GM19452 (cell line): ENCODE results near the gene SLC35F6.
A peak's percentile ranks its signal among the peaks of the same experiment; 100 is the strongest.

Experiments
- ATAC-seq: cut with Tn5 transposase; IDR thresholded peaks from one replicate; pipeline ENCODE4 v1.9.1; 2021; ENCODE audit not compliant: unreplicated experiment

SLC35F6 gene

DNA sequence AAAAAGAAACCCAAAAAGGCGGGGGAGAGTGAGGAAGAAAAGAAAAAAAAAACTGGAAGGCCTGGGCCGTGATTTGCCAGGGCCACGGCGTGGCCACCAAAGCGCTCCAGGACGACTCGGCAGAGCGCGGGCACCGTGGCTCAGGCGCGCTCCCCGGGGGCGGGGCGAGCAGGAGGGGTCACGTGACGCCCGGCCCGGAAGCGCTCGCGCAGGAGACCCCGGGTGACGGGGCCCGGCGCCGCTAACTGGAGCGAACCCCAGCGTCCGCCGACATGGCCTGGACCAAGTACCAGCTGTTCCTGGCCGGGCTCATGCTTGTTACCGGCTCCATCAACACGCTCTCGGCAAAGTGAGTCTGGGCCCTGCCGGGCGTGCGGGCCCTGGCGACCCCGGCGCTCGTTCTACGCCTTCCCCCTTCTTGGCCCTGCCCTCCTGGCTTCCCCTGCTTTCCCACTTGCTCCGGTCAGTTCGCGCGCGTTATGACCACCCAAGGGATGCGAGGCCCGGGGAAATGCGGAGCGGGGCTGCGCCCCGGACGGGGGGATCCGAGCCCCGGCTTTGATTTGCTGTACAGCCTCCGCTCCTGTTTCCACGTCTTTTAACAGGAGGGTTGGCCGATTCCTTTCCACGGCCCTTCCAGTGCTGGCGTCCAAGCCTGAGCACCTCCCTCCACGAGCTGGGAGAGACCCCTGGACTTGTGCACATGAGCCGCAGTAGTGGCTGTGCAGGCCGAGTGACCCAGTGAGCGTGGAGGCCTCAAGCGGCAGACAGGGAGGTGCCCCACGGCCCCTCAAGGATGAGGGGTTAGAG lies at the start of gene SLC35F6:
TSS of gene SLC35F6 (plus strand) at position 207 of the 810 bp plus-strand sequence. CDS start at position 273, 66 bp downstream.
- peak; percentile 87 for ATAC-seq

GRCh38 chr2:26715528-26716270 lies 48.4 kb upstream of the SLC35F6 start:
- no peak for ATAC-seq

DNA sequence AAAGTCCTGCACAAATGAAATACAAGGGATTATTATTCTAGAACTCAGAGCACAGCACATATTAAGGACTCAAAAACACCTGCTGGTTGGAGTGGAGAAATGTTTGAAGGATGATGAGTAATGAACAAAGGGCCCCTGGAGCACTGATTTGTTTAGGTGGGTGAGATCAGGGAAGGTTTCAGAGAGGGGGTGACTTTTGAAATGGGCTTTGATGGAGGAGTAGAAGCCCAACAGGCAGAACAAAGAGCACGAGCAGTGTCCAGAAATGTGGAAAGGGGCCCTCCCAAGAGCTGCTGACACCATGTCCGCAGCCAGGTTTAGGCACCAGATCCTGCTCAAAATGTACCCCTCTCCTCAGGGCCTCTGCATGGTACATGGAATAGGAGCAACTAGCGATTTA lies 47.7 kb upstream of the SLC35F6 start:
- no peak for ATAC-seq

GRCh38 chr2:26716769-26717168 lies 47.3 kb upstream of the SLC35F6 start:
- ATAC-seq: no peak

GRCh38 chr2:26717362-26717761 lies 46.7 kb upstream of the SLC35F6 start:
- ATAC-seq: no peak

- no peak for ATAC-seq
Observed at GRCh38 chr2:26718949-26719686, 45.0 kb upstream of the SLC35F6 start.

- ATAC-seq: no peak
Observed at GRCh38 chr2:26720322-26721114, 43.6 kb upstream of the SLC35F6 start.

- ATAC-seq: no peak
Observed at GRCh38 chr2:26721115-26722032, 42.7 kb upstream of the SLC35F6 start.

DNA sequence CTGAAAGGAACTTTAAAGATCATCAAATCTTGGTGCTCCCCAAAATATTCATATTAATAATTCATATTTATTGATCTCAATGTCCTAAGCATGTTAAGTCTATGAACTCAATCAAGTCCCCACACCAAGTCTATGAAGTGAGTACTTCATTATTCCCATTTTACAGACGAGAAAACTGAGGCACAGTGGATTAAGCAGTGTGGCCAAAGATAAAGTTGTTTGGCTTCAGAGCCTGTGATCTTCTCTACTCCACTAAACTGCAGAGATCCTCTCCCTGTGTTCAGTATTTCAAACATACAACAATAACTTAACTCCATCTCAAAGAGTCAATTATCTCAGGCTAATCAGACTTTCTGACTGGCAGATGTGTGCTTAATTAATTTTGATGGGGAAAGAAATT lies 41.8 kb upstream of the SLC35F6 start:
- no peak for ATAC-seq

- ATAC-seq: no peak
Observed at GRCh38 chr2:26722911-26723310, 41.2 kb upstream of the SLC35F6 start.

DNA sequence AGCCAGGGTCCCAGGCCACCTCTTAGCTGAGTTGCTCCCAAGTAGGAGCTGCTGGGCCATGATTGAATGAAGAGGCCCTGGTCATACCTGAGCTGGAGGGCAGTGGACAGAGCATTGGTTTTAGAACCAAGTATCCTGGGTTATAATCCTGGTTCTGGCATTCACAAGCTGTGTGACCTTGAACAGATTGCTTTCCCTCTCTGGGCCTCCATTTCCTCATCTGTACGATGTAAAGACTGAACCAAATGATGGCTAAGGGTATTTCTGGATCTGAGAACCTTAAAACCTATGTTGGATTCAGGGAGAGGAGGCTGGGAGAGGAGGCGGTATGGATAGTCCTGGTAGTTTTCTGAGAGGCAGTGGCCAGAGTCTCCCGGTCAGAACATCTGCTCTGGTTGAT lies 40.6 kb upstream of the SLC35F6 start:
- ATAC-seq: no peak

DNA sequence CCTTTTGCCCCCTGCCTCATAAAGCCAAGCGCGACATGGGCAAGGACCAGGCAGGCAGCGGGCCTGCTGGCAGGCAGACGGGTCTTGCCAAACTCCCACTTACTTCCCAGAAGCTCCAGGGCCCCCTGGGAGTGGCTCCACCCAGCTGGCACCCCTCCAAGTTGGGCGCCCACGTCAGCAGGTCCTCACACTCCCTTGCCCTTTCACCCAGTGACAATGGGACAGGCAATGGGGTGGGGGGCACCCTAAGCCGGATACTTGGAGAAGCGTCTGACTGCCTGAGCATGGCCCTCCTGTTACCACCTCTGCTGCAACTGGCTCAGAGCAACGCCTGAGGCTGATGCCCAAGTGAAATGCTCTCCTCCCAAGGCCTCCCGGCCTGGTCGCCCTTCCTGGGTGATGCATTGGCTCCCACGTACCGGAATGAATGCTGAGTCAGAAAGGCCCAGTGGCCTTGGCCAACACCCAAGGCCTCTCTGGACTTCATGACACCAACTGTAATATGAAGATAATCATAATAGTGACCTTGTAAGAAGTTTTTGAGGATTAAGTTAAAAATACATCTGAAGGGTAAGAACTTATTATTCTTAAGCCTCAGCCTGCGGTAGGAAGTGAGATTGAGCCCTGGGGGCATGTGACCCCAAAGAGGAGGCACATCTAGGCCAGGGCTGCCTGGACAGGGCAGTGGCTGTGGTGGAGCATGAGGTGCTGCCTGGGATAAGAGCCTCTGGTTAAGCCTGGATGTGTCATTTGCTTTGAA lies 39.9 kb upstream of the SLC35F6 start:
- ATAC-seq: no peak

DNA sequence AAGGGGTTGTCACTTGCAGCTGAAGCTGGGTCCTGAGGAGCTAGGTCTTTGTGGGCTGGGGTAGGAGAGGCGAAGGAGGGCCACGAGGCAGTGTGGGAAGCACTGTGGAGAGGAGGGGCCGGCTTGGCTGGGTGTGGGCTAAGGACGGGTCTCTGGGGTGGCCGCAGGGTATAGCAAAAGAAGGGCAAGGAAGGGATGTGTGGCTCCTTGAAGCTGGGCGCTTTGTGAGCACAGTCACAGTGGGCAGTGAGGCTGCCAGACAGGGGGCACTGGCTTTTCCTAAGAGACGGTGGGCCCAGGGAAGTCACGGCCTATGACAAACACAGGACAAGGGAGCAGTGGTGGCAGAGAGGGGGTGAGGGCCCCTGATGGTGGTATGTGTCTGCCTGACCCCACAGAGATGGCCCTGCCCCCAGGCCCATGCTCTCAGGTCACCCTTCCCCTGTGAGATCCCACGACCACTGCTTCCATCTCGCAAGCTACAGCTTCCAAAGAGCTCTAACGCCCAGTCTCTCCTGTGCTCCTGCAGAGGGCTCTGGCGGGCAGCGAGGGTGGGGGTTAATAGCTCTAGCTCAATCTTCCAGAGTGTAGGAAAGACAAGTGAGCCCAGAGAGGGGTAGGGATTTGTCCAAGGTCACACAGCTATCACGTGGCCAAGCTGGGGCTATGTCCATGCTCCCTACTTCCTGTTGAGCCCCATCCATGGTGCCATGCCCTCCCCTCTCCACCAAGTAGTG lies 39.1 kb upstream of the SLC35F6 start:
- ATAC-seq: no peak

DNA sequence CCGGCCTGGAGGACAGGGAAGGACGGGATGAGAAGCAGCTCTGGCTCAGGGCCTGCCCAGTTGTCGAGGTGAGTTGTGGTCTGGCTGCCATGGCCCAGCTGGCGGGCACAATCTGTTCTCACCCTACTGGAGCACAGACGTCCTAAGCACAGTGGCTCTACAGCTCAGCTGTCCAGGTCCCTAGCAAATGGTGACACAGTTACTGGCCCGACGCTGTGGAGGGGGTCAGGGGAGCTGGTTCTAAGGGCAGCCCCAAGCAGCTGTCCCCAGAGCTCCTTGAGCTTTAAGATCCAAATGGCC lies 38.6 kb upstream of the SLC35F6 start:
- ATAC-seq: no peak

DNA sequence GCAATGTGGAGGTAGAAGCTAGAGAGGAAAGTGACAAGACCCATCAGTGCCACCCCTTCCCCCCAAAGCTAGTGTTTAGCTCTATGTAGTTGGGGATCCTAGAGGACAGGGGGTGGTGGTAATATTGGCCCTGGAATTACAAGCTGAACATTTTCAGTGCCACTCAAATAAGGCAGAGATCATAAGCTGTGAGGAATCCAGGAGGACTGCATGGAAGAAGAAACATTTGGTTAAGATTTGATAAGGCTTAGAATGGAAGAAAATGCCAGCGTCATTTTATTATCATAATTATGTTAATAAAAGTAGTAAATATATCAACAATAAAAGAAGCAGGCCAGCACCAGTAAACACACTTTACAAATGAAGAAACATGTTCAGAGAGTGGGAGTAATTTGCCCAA lies 37.9 kb upstream of the SLC35F6 start:
- ATAC-seq: no peak

- ATAC-seq: no peak
Observed at GRCh38 chr2:26727641-26728561, 36.2 kb upstream of the SLC35F6 start.

DNA sequence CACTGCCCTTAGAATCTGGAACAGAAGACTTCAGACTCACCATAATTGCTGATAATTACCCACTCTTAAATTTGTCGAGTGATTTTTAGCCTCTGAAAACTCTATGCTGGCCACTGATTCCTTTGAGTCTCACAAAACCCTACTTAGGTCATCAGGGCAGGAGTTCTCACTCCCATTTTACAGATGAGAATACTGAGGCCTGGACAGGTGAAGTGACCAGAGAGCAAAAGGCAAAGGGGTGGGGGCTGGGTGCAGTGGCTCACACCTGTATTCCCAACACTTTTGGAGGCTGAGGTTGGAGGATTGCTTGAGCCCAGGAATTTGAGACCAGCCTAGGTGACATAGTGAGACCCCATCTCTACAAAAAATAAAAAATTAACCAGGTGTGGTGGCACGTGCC lies 34.8 kb upstream of the SLC35F6 start:
- ATAC-seq: no peak
